Measurements from ENCODE around the gene MS4A6E.

Gene MS4A6E

DNA sequence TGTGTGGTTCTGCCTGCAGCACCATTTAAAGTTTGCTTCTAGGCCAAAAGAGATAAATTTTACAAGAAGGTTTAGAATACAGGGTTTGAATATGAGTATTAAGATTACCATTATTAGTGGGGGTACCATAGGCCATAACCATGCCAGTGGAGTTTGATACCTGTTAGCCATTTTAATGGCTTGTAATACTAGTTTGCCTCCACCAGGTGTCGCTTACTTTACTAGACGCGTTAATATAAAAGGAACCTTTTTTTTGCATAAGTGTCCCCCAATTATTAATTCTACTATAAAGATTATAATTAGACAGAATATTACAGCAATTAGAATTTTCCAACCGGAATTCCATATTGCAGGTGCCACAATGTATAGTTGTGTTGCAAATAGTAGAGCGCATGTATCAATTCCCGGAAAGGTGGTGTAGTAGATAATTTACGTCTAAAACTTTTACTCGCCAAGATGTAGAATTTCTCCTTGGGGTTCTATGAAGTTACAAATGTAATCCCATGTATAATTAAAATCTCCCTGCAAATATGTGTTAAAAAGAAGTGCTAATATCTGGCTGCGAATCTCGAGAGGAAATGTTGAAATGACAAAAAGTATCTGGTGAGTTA lies 16.1 kb downstream of the MS4A6E start:
- TF ChIP-seq, protein P1, sequence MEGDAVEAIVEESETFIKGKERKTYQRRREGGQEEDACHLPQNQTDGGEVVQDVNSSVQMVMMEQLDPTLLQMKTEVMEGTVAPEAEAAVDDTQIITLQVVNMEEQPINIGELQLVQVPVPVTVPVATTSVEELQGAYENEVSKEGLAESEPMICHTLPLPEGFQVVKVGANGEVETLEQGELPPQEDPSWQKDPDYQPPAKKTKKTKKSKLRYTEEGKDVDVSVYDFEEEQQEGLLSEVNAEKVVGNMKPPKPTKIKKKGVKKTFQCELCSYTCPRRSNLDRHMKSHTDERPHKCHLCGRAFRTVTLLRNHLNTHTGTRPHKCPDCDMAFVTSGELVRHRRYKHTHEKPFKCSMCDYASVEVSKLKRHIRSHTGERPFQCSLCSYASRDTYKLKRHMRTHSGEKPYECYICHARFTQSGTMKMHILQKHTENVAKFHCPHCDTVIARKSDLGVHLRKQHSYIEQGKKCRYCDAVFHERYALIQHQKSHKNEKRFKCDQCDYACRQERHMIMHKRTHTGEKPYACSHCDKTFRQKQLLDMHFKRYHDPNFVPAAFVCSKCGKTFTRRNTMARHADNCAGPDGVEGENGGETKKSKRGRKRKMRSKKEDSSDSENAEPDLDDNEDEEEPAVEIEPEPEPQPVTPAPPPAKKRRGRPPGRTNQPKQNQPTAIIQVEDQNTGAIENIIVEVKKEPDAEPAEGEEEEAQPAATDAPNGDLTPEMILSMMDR (IDR thresholded peaks at IDR 0.05; ENCODE audit: unreplicated experiment in 3 of 3): peak; percentile 48 to 61 (median 50)
- no peaks in the 10 kb centered on the region for H3K36me3 Mint-ChIP-seq (ENCODE audit: low read depth)
- H3K4me1 Mint-ChIP-seq: no peaks in the 10 kb centered on the region
- H3K4me3 Mint-ChIP-seq: no peak overlapping the region
- no peaks in the 10 kb centered on the region for H3K9me3 Mint-ChIP-seq
- no peak overlapping the region for H3K27ac Mint-ChIP-seq
- no peaks in the 10 kb centered on the region for H3K27me3 Mint-ChIP-seq (ENCODE audit: low read depth)

DNA sequence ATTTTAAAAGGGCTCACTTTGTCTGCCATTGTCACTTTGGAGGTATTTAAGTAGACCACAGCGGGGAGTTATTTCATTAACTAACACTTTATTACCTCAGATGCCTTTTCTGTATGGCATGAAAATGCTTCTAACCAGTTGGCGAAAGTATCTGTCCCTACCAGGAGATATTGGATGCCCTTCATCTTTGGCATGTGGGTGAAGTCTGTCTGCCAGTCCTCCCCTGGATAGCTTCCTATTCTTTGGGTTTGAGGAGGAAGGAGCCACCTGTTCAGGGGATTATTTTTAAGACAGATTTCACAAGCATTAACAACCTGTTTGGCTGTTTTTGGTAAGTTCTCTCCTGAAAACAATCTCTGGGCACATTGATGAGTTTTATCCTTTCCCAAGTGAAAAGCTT lies 17.1 kb downstream of the MS4A6E start:
- no peak overlapping the region for H3K4me3 Mint-ChIP-seq
- TF ChIP-seq, protein P1 (IDR thresholded peaks at IDR 0.05; ENCODE audit: unreplicated experiment in 3 of 3): no peak
- no peaks in the 10 kb centered on the region for H3K36me3 Mint-ChIP-seq (ENCODE audit: low read depth)

DNA sequence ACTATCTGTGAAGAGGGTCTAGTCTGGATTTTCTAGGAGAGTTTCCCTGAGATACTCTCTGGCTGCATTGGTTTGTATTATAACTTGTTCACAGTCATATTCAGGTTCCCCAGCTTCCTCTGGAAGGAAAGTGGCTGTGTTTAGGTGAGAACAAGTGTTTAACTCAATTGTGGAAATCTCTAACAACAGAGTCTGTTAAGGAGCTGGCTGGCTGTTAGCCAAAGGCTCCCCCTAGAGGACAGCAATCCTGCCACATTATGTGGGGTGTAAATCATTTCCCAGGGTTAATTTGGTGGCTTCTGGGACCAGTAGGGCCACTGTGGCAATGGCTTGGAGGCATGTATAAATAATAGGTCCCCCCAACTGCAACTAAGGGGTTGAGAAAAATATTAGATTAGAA lies 18.4 kb downstream of the MS4A6E start:
- no peaks in the 10 kb centered on the region for H3K4me1 Mint-ChIP-seq
- no peaks in the 10 kb centered on the region for H3K9me3 Mint-ChIP-seq
- no peak overlapping the region for H3K4me3 Mint-ChIP-seq
- H3K27ac Mint-ChIP-seq: no peak overlapping the region
- no peaks in the 10 kb centered on the region for H3K36me3 Mint-ChIP-seq (ENCODE audit: low read depth)
- H3K27me3 Mint-ChIP-seq (ENCODE audit: low read depth): no peaks in the 10 kb centered on the region
- TF ChIP-seq, protein P1 (IDR thresholded peaks at IDR 0.05; ENCODE audit: unreplicated experiment in 3 of 3): peak; percentile 19 to 29 (median 26)

More for the DNA sequence above, 17.1 kb downstream of the MS4A6E start:
- Mint-ChIP-seq H3K4me1 (no peaks in the 10 kb centered on the region), H3K9me3 (no peaks in the 10 kb centered on the region), H3K27me3 (ENCODE audit: low read depth) (no peaks in the 10 kb centered on the region), H3K27ac (no peak overlapping the region)

DNA sequence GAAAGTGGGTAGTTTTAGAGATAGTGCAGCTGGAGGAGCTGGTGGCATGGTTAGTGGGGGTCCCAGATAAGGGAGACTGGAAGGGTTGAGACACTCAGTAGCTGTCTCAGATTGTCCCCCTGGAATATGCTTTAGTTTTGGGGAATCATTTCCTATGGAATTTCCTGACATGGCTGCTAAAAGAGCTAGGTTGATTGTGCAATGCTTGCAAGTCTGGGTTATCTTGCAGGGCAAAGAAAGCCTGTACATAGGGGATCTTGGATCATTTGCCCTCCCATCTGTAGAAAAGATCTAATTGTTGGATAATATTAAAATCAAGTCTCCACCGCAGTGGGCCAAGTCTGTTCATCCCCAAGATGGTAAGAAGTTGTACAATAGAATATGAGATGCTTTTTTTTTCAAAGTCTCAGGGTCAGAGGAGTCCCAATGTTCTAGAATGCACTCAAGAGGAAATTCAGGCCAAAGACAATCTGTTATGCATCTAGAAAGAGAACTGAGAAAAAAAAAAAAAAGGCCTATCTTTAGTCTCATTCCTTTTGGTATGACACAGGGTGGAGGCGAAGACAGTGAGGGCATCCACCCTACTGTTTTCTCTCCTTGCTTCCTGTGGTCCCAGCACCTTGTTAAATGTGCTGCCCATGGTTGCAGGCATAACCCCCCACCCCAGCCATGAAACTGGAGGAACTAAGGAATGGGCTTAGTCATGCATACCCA lies 20.2 kb downstream of the MS4A6E start:
- Mint-ChIP-seq H3K9me3 (no peaks in the 10 kb centered on the region), H3K36me3 (ENCODE audit: low read depth) (no peaks in the 10 kb centered on the region), H3K4me3 (no peak overlapping the region), H3K27me3 (ENCODE audit: low read depth) (no peaks in the 10 kb centered on the region), H3K27ac (no peak overlapping the region), H3K4me1 (no peaks in the 10 kb centered on the region)
- TF ChIP-seq, protein P1 (IDR thresholded peaks at IDR 0.05; ENCODE audit: unreplicated experiment in 3 of 3): no peak

DNA sequence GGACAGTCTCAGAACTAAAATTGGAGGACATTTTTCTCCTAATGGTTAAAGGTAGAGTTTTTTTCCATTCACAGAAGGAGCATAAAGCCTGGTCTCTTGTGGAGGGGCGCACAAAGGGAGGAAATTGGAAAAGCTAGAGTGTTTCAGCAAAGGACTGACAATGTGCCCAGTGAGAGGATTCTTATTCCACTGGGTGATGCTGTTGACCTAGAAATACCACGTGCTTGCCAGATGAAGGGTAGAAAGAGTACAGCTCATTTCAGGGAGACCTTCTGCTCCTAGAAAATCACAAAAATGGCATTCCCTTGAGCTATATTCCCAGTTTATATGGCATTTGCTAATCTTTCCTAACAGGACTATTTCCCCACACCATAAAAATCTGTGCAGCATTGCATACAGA lies 21.1 kb downstream of the MS4A6E start:
- H3K36me3 Mint-ChIP-seq (ENCODE audit: low read depth): no peaks in the 10 kb centered on the region
- TF ChIP-seq, protein P1 (IDR thresholded peaks at IDR 0.05; ENCODE audit: unreplicated experiment in 3 of 3): no peak
- H3K4me1 Mint-ChIP-seq: no peaks in the 10 kb centered on the region
- no peak overlapping the region for H3K4me3 Mint-ChIP-seq
- H3K9me3 Mint-ChIP-seq: no peaks in the 10 kb centered on the region
- no peak overlapping the region for H3K27ac Mint-ChIP-seq
- no peaks in the 10 kb centered on the region for H3K27me3 Mint-ChIP-seq (ENCODE audit: low read depth)

DNA sequence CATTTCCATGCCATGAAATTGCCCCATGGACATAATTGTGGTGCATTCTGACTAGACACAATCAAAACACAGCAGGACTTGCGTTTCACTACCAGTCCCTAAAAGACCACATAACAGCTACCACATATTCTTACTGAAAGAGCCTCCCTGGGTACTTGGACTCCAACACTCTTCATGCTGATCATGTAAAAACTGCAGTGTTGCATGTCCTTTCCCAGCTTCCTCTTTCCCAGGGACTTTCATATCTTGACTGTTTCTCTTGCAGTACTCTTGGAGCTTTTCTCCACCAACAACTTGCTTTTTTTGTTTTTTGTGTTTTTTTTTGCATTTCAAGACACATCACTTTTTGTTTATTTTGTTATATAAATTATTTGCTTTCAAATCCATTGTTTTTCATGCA lies 22.9 kb downstream of the MS4A6E start:
- H3K9me3 Mint-ChIP-seq: no peaks in the 10 kb centered on the region
- H3K27me3 Mint-ChIP-seq (ENCODE audit: low read depth): no peaks in the 10 kb centered on the region

More for the DNA sequence above, 22.9 kb downstream of the MS4A6E start:
- no peaks in the 10 kb centered on the region for H3K36me3 Mint-ChIP-seq (ENCODE audit: low read depth)
- no peak overlapping the region for H3K27ac Mint-ChIP-seq
- H3K4me3 Mint-ChIP-seq: no peak overlapping the region
- TF ChIP-seq, protein P1 (IDR thresholded peaks at IDR 0.05; ENCODE audit: unreplicated experiment in 3 of 3): no peak
- H3K4me1 Mint-ChIP-seq: no peaks in the 10 kb centered on the region
